ENCODE data around the gene OLFML2A. TPM values are rescaled to one million over a fixed set of nuclear protein-coding genes. Genes with fewer than 3 reads are reported as not detected.
"Not testable (repeated sequence)": the region's sequence is repeated elsewhere in the genome, so short reads cannot be mapped to it uniquely, and the experiment has no call there.

Gene OLFML2A
- total and polyA plus RNA-seq, 2 donors (not counting 1 experiment from before 2014, with no cell fraction given): 2.7 to 33.7 TPM

DNA sequence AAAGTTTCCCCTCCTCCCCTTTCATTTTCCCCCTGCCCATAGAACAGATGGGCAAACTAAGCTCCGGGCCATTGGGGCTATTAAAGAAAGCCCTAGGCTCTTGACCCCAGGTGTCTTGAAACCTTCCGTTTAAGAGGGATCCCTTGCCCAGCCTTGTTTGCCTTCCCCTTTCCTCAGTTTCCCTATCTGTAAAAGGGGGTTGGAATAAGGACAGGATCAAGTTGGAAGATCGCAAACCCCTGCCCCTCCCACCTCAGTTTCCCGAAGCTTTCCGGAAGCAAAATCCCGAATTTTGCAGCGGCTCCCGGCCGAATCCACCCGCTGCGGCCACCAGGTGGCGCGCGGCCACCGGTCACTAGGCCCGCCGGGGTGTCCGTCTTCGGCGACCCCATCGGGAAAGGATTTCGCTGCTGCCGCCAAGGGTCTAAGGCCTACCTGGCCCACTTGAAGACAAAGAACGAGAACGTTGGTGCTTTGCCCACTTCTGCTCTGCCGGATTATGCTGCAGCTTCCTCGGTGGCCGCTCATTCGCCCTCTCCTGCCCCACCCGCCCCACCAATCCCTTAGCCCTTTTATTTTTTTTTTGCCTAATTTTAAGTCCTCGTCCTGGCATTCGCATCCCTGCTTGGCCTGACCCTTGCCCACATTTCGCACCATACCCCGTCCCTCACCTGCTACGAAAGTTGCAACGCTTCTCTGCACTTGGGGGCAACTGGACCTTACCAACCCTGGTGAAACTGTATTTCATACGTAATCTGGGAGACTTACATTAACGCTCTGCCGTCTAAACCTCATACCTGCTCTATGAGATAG lies 4.9 kb upstream of the OLFML2A start:
- peak; percentile 67 to 72 for DNase-seq (ENCODE audit: low read depth in 2 of 2)
- no peak overlapping the region for H3K9ac ChIP-seq (ENCODE audit: insufficient read depth, low read length)
- no peaks in the 10 kb centered on the region for H3K36me3 ChIP-seq (ENCODE audit: control insufficient read depth, insufficient read depth, low read length)

DNA sequence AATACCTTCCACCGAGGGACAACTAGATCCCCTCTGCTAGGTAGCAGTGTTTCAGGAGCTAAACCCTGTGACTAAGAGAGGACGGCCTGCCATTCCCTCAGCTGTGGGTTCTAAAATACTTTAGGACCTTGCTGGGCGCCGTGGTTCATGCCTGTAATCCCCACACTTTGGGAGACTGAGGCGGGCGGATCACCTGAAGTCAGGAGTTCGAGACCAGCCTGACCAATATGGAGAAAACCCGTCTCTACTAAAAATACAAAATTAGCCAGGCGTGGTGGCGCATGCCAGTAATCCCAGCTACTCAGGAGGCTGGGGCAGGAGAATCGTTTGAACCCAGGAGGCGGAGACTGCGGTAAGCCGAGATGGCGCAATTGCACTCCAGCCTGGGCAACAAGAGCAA lies 4.1 kb upstream of the OLFML2A start:
- not testable (repeated sequence) for H3K36me3 ChIP-seq (ENCODE audit: control insufficient read depth, insufficient read depth, low read length); H3K27ac ChIP-seq (ENCODE audit: insufficient read depth, low read length)

More for the DNA sequence above, 4.9 kb upstream of the OLFML2A start:
- peak overlapping the region; percentile 64 for H2AFZ ChIP-seq (ENCODE audit: low read length)
- no peaks in the 10 kb centered on the region for H4K20me1 ChIP-seq (ENCODE audit: control insufficient read depth, extremely low read depth, insufficient read depth, low read length)
- H3K79me2 ChIP-seq (ENCODE audit: control insufficient read depth, insufficient read depth, low read length): no peaks in the 10 kb centered on the region
- H3K27ac ChIP-seq (ENCODE audit: insufficient read depth, low read length): no peak overlapping the region
- H3K4me1 ChIP-seq (ENCODE audit: control insufficient read depth, extremely low read depth, insufficient read depth, low read length): peaks cover 8% of the 10 kb centered on the region
- H3K4me3 ChIP-seq (replicated peaks in 1 of 4; ENCODE audit: control extremely low read depth in 1 of 4, insufficient read depth in 1 of 4, low read depth in 3 of 4, low read length in 4 of 4): peak overlapping the region; percentile 57 to 80 (median 66)
- H3K27me3 ChIP-seq (ENCODE audit: control insufficient read depth, insufficient read depth, low read length): peaks cover 32% of the 10 kb centered on the region
- no peaks in the 10 kb centered on the region for H3K9me3 ChIP-seq (ENCODE audit: control insufficient read depth, insufficient read depth, low read depth, low read length)
- TF ChIP-seq, protein P1, sequence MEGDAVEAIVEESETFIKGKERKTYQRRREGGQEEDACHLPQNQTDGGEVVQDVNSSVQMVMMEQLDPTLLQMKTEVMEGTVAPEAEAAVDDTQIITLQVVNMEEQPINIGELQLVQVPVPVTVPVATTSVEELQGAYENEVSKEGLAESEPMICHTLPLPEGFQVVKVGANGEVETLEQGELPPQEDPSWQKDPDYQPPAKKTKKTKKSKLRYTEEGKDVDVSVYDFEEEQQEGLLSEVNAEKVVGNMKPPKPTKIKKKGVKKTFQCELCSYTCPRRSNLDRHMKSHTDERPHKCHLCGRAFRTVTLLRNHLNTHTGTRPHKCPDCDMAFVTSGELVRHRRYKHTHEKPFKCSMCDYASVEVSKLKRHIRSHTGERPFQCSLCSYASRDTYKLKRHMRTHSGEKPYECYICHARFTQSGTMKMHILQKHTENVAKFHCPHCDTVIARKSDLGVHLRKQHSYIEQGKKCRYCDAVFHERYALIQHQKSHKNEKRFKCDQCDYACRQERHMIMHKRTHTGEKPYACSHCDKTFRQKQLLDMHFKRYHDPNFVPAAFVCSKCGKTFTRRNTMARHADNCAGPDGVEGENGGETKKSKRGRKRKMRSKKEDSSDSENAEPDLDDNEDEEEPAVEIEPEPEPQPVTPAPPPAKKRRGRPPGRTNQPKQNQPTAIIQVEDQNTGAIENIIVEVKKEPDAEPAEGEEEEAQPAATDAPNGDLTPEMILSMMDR (conservative IDR thresholded peaks at IDR 0.05 in 1 of 2, IDR thresholded peaks at IDR 0.05 in 1 of 2; ENCODE audit: low read depth in 1 of 2, low read length in 2 of 2): peak; percentile 81 to 84
- TF ChIP-seq EZH2 (IDR thresholded peaks at IDR 0.05; ENCODE audit: low read length, missing control alignments): no peak
- peak overlapping the region; percentile 90 for H3K4me2 ChIP-seq (ENCODE audit: extremely low read depth, insufficient read depth, low read length)

DNA sequence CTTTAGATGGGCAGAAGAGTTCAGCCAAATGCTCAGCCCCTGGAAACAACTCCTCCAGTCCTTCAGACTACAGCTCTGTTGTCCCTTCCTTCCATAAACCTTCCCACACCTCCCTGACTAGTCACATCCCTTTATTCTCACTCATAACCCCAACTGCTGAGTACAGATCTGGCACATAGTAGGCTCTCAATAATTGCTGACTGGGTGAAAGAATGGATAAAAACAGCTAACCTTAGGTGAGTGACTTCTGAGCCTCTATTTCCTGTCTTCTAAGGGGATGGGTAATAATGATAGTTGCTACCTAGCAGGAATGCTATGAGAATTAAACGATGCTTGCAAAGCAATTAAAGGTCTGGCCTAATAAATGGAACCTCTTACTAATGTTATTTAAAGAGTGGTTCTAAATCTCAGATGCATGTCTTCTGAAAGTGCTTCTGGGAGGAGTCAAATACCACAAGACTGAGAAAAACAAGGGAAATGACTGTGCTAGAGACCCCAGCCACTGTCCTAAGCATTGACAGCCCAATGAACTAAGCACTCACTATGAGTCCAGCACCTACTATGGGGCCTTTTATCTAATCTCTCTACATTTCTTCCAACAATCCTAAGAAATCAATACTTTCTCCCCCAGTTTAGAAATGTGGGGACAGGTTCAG lies 3.3 kb upstream of the OLFML2A start:
- H3K27ac ChIP-seq (ENCODE audit: insufficient read depth, low read length): no peak overlapping the region
- H3K79me2 ChIP-seq (ENCODE audit: control insufficient read depth, insufficient read depth, low read length): no peaks in the 10 kb centered on the region
- H3K4me3 ChIP-seq (replicated peaks in 1 of 4; ENCODE audit: control extremely low read depth in 1 of 4, insufficient read depth in 1 of 4, low read depth in 3 of 4, low read length in 4 of 4): no peak overlapping the region
- no peak for TF ChIP-seq EZH2 (IDR thresholded peaks at IDR 0.05; ENCODE audit: low read length, missing control alignments)
- TF ChIP-seq, protein P1 (conservative IDR thresholded peaks at IDR 0.05 in 1 of 2, IDR thresholded peaks at IDR 0.05 in 1 of 2; ENCODE audit: low read depth in 1 of 2, low read length in 2 of 2): no peak
- no peaks in the 10 kb centered on the region for H4K20me1 ChIP-seq (ENCODE audit: control insufficient read depth, extremely low read depth, insufficient read depth, low read length)
- no peak for DNase-seq (ENCODE audit: low read depth in 2 of 2)
- no peak overlapping the region for H2AFZ ChIP-seq (ENCODE audit: low read length)
- no peaks in the 10 kb centered on the region for H3K9me3 ChIP-seq (ENCODE audit: control insufficient read depth, insufficient read depth, low read depth, low read length)
- no peaks in the 10 kb centered on the region for H3K36me3 ChIP-seq (ENCODE audit: control insufficient read depth, insufficient read depth, low read length)
- H3K9ac ChIP-seq (ENCODE audit: insufficient read depth, low read length): no peak overlapping the region
- peaks cover 20% of the 10 kb centered on the region for H3K27me3 ChIP-seq (ENCODE audit: control insufficient read depth, insufficient read depth, low read length)
- H3K4me2 ChIP-seq (ENCODE audit: extremely low read depth, insufficient read depth, low read length): no peak overlapping the region
- peaks cover 9% of the 10 kb centered on the region for H3K4me1 ChIP-seq (ENCODE audit: control insufficient read depth, extremely low read depth, insufficient read depth, low read length)

More for the DNA sequence above, 4.1 kb upstream of the OLFML2A start:
- H4K20me1 ChIP-seq (ENCODE audit: control insufficient read depth, extremely low read depth, insufficient read depth, low read length); H3K9me3 ChIP-seq (ENCODE audit: control insufficient read depth, insufficient read depth, low read depth, low read length); H3K4me3 ChIP-seq (replicated peaks in 1 of 4; ENCODE audit: control extremely low read depth in 1 of 4, insufficient read depth in 1 of 4, low read depth in 3 of 4, low read length in 4 of 4); H3K4me1 ChIP-seq (ENCODE audit: control insufficient read depth, extremely low read depth, insufficient read depth, low read length); H3K4me2 ChIP-seq (ENCODE audit: extremely low read depth, insufficient read depth, low read length); H3K79me2 ChIP-seq (ENCODE audit: control insufficient read depth, insufficient read depth, low read length); DNase-seq (ENCODE audit: low read depth in 2 of 2); H3K9ac ChIP-seq (ENCODE audit: insufficient read depth, low read length); H2AFZ ChIP-seq (ENCODE audit: low read length): not testable (repeated sequence)
- H3K27me3 ChIP-seq (ENCODE audit: control insufficient read depth, insufficient read depth, low read length): peaks cover 26% of the 10 kb centered on the region

All from fibroblast of lung (primary cell).